Measurements from ENCODE around the gene DPH2.

DNA sequence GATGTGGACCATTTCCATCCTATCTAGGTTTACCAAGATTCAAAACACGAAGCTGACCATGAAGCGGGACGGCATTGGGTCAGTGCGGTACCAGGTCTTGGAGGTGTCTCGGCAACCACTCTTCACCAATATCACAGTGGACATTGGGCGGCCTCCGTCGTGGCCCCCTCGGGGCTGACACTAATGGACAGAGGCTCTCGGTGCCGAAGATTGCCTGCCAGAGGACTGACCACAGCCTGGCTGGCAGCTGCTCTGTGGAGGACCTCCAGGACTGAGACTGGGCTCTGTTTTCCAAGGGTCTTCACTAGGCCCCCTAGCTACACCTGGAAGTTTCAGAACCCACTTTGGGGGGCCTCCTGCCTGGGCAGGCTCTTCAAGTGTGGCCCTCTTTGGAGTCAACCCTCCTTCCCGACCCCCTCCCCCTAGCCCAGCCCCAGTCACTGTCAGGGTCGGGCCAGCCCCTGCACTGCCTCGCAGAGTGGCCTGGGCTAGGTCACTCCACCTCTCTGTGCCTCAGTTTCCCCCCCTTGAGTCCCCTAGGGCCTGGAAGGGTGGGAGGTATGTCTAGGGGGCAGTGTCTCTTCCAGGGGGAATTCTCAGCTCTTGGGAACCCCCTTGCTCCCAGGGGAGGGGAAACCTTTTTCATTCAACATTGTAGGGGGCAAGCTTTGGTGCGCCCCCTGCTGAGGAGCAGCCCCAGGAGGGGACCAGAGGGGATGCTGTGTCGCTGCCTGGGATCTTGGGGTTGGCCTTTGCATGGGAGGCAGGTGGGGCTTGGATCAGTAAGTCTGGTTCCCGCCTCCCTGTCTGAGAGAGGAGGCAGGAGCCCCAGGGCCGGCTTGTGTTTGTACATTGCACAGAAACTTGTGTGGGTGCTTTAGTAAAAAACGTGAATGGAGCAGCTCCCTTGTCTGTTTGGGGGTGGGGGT lies 20.7 kb downstream of the DPH2 start:
- TF ChIP-seq, protein P1, sequence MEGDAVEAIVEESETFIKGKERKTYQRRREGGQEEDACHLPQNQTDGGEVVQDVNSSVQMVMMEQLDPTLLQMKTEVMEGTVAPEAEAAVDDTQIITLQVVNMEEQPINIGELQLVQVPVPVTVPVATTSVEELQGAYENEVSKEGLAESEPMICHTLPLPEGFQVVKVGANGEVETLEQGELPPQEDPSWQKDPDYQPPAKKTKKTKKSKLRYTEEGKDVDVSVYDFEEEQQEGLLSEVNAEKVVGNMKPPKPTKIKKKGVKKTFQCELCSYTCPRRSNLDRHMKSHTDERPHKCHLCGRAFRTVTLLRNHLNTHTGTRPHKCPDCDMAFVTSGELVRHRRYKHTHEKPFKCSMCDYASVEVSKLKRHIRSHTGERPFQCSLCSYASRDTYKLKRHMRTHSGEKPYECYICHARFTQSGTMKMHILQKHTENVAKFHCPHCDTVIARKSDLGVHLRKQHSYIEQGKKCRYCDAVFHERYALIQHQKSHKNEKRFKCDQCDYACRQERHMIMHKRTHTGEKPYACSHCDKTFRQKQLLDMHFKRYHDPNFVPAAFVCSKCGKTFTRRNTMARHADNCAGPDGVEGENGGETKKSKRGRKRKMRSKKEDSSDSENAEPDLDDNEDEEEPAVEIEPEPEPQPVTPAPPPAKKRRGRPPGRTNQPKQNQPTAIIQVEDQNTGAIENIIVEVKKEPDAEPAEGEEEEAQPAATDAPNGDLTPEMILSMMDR (conservative IDR thresholded peaks at IDR 0.05 in 1 of 2, IDR thresholded peaks at IDR 0.05 in 1 of 2; ENCODE audit: extremely low read depth in 1 of 2, insufficient read depth in 1 of 2, low read depth in 1 of 2, low read length in 2 of 2), result no peak
- no peak for TF ChIP-seq EZH2 (IDR thresholded peaks at IDR 0.05; ENCODE audit: borderline replicate concordance, low read length)

Measured in mammary epithelial cell (primary cell).